IMR-90 (cell line): Measurements from ENCODE around the gene CRYBB1.

ENCODE experiments used
- BHLHE40 ChIP-seq: fragments of 150-350 bp; IDR thresholded peaks from 2 replicates; pipeline ENCODE4 v1.6.1; 2016; ENCODE audit warnings: mild to moderate bottlenecking, low read depth, low read length
- CHD1 ChIP-seq: IDR thresholded peaks from 2 replicates; pipeline ENCODE4 v1.6.1; 2012; ENCODE audit warnings: low read depth, low read length, improper control_type of control experiment
- MAFK ChIP-seq: IDR thresholded peaks from 2 replicates; pipeline ENCODE4 v1.6.1; 2012; ENCODE audit warnings: low read depth, low read length, improper control_type of control experiment
- POLR2A ChIP-seq: IDR thresholded peaks from 2 replicates; pipeline ENCODE4 v1.6.1; 2012; ENCODE audit warnings: mild to moderate bottlenecking, low read depth, low read length
- RAD21 ChIP-seq: IDR thresholded peaks from 2 replicates; pipeline ENCODE4 v1.6.1; 2012; ENCODE audit warnings: low read length, improper control_type of control experiment
- TF ChIP-seq, protein P1 (sequence below): conservative IDR thresholded peaks from 2 replicates; pipeline ENCODE4 v1.5.1; 2012; ENCODE audit warnings: mild to moderate bottlenecking, low read depth, low read length, improper control_type of control experiment

DNA sequence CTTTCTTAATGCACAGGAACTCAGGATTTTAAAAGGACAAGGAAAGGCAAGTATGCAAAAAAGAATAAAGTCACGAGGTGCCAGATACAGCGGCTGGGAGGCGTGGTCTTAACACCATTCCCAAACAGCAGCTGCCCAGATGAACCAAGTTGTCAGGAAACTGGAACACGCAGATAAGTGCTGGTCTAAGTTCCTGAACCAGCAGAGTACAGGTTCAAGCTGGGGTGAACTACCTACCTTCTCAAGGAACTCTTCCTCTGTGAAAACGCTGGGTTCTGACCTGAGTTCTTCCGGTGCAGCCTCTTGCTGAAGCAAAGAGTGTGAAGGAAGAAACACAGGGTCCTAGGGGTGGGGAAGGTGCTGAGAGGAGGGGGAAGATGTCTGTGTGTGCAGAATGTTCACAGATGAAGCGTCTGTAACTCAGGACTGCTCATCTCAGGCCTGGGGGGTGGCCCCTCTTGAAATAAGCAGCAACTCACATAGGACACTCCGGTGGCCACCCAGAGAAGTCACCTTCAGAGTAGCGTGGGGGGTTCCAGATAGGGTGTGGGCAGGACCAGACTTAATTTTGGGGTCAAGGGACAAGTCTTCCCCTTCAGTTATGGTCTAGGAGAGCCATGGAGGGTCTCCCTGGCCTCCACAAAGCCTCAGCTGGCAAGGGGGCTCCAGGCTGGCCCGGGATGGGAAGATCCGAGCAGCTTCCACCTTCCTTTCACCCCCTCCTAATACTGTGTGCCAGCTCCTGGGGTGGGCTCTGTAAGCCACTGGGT, 31.1 kb downstream of the CRYBB1 start:
- TF ChIP-seq, protein P1, sequence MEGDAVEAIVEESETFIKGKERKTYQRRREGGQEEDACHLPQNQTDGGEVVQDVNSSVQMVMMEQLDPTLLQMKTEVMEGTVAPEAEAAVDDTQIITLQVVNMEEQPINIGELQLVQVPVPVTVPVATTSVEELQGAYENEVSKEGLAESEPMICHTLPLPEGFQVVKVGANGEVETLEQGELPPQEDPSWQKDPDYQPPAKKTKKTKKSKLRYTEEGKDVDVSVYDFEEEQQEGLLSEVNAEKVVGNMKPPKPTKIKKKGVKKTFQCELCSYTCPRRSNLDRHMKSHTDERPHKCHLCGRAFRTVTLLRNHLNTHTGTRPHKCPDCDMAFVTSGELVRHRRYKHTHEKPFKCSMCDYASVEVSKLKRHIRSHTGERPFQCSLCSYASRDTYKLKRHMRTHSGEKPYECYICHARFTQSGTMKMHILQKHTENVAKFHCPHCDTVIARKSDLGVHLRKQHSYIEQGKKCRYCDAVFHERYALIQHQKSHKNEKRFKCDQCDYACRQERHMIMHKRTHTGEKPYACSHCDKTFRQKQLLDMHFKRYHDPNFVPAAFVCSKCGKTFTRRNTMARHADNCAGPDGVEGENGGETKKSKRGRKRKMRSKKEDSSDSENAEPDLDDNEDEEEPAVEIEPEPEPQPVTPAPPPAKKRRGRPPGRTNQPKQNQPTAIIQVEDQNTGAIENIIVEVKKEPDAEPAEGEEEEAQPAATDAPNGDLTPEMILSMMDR, result no peak
- TF ChIP-seq POLR2A, result no peak
- no peak for TF ChIP-seq RAD21
- TF ChIP-seq MAFK, result no peak
- TF ChIP-seq CHD1, result no peak
- TF ChIP-seq BHLHE40, result no peak
